Osteoblast (primary cell): ENCODE measurements around the gene MTO1. TPM values are rescaled to one million over a fixed set of nuclear protein-coding genes. Genes with fewer than 3 reads are reported as not detected.

Experiments used
- DNase-seq: peaks from one replicate; pipeline ENCODE4 v3.0.0; 2011; ENCODE audit warnings: low spot score, mixed read lengths; ENCODE audit not compliant: insufficient read length; ENCODE audit errors: missing footprints
- H2AFZ ChIP-seq: 2 replicates; pipeline ENCODE4 v1.6.0; 2011; ENCODE audit warnings: mild to moderate bottlenecking, low read length
- H3K27ac ChIP-seq: 2 replicates; pipeline ENCODE4 v1.5.1; 2011; ENCODE audit warnings: mild to moderate bottlenecking, low read depth, low read length, moderate library complexity
- H3K27me3 ChIP-seq: 2 replicates; pipeline ENCODE4 v1.6.0; 2012; ENCODE audit warnings: mild to moderate bottlenecking, control low read depth, inconsistent platforms, low read length, moderate library complexity; ENCODE audit not compliant: insufficient read depth
- H3K36me3 ChIP-seq: 2 replicates; pipeline ENCODE4 v1.5.1; 2011; ENCODE audit warnings: mild to moderate bottlenecking, low read length, control low read depth, moderate library complexity; ENCODE audit not compliant: insufficient read depth
- H3K4me1 ChIP-seq: 2 replicates; pipeline ENCODE4 v1.5.1; 2011; ENCODE audit warnings: mild to moderate bottlenecking, low read length, control low read depth, moderate library complexity; ENCODE audit not compliant: insufficient read depth
- H3K4me2 ChIP-seq: 2 replicates; pipeline ENCODE4 v1.6.0; 2011; ENCODE audit warnings: mild to moderate bottlenecking, low read length; ENCODE audit not compliant: insufficient read depth
- H3K4me3 ChIP-seq: fragments of 200-600 bp; sonication (generic); 3 replicates; pipeline ENCODE4 v1.5.1; 2012; ENCODE audit warnings: mild to moderate bottlenecking, low read length, inconsistent platforms; ENCODE audit not compliant: insufficient read depth
- H3K79me2 ChIP-seq: 2 replicates; pipeline ENCODE4 v1.6.0; 2012; ENCODE audit warnings: mild to moderate bottlenecking, low read length, control low read depth, inconsistent platforms; ENCODE audit not compliant: insufficient read depth
- H3K9me3 ChIP-seq: 2 replicates; pipeline ENCODE4 v1.5.1; 2011; ENCODE audit warnings: low read depth, low read length, control low read depth
- H4K20me1 ChIP-seq: 2 replicates; pipeline ENCODE4 v1.6.0; 2012; ENCODE audit warnings: mild to moderate bottlenecking, low read length, control low read depth; ENCODE audit not compliant: insufficient read depth
- total RNA-seq: library from RNA; depleted of rRNA; stranded (reverse); fragments of >200 nt; gene quantifications from 2 replicates; pipeline ENCODE4 v1.2.3, GENCODE V29; 2012
- TF ChIP-seq, protein P1 (sequence below): IDR thresholded peaks from 2 replicates; pipeline ENCODE4 v1.5.1; 2011; ENCODE audit warnings: mild to moderate bottlenecking, low read depth, low read length, moderate library complexity; ENCODE audit errors: extremely low read depth

The MTO1 gene
- total RNA-seq, 1 donor, result 40.9 TPM

DNA sequence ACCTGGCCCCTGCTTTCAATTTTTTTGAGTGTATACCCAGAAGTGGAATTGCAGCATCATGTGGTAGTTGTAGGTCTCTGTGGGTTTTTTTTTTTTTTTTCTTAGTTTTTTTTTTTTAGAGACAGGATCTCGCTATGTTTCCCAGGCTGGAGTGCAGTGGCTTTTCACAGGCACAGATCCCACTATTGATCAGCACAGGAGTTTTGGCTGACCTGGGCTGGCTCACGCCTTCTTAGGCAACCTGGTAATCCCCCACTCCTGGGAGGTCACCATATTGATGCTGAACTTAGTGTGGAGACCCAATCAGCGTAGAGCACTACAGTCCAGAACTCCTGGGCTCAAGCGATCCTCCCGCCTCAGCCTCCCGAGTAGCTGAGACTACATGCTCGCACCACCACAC, 25.9 kb downstream of the MTO1 start:
- no peaks in the 10 kb centered on the region for H3K4me1 ChIP-seq
- no peak for DNase-seq
- no peak overlapping the region for H2AFZ ChIP-seq
- H3K27me3 ChIP-seq, result no peaks in the 10 kb centered on the region
- H4K20me1 ChIP-seq, result no peaks in the 10 kb centered on the region
- H3K9me3 ChIP-seq, result no peaks in the 10 kb centered on the region
- no peak overlapping the region for H3K27ac ChIP-seq
- TF ChIP-seq, protein P1, sequence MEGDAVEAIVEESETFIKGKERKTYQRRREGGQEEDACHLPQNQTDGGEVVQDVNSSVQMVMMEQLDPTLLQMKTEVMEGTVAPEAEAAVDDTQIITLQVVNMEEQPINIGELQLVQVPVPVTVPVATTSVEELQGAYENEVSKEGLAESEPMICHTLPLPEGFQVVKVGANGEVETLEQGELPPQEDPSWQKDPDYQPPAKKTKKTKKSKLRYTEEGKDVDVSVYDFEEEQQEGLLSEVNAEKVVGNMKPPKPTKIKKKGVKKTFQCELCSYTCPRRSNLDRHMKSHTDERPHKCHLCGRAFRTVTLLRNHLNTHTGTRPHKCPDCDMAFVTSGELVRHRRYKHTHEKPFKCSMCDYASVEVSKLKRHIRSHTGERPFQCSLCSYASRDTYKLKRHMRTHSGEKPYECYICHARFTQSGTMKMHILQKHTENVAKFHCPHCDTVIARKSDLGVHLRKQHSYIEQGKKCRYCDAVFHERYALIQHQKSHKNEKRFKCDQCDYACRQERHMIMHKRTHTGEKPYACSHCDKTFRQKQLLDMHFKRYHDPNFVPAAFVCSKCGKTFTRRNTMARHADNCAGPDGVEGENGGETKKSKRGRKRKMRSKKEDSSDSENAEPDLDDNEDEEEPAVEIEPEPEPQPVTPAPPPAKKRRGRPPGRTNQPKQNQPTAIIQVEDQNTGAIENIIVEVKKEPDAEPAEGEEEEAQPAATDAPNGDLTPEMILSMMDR, result no peak
- H3K4me3 ChIP-seq, result no peak overlapping the region
- no peaks in the 10 kb centered on the region for H3K79me2 ChIP-seq
- peaks cover 49% of the 10 kb centered on the region for H3K36me3 ChIP-seq
- H3K4me2 ChIP-seq, result no peak overlapping the region

DNA sequence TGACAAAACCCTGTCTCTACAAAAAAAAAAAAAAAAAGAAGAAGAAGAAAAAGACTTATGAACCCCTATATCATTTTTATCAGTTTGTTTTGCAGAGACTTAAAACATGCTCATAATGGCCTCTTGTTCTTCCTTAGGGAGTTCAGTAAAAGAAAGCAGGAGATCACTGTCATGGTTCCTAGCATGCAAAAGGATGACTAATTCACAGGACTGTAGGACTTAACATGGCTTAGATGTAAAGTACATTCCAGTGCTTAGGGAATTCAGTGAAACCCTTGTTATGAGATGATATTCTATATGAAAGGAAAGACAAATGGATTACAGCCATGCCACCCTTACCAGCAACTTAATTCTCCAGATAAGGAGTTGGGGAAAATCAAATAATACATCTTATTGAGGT, 29.8 kb downstream of the MTO1 start:
- DNase-seq, result peak; percentile 3
- Histone ChIP-seq H4K20me1 (no peaks in the 10 kb centered on the region), H3K9me3 (no peaks in the 10 kb centered on the region), H3K4me1 (no peaks in the 10 kb centered on the region), H3K27me3 (no peaks in the 10 kb centered on the region), H3K79me2 (no peaks in the 10 kb centered on the region), H2AFZ (no peak overlapping the region), H3K36me3 (peaks cover 31% of the 10 kb centered on the region), H3K4me3 (no peak overlapping the region), H3K4me2 (no peak overlapping the region), H3K27ac (no peak overlapping the region)
- TF ChIP-seq, protein P1, result no peak

DNA sequence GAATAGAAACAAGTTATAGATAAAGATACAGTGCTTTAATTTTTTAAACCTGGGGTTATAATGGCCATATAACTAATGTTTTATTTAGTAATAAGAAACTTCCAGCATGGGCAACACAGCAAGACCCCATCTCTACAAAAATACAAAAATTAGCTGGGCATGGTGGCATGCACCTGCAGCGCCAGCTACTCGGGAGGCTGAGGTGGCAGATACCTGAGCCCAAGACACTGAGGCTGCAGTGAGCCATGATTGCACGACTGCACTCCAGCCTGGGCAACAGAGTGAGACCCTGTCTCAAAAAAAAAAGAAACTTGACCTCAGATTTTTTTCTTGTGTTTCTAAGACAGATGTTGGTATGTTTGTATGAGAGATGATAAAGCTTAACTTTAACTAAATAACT, 36.4 kb downstream of the MTO1 start:
- no peak overlapping the region for H2AFZ ChIP-seq
- H3K4me2 ChIP-seq, result no peak overlapping the region

DNA sequence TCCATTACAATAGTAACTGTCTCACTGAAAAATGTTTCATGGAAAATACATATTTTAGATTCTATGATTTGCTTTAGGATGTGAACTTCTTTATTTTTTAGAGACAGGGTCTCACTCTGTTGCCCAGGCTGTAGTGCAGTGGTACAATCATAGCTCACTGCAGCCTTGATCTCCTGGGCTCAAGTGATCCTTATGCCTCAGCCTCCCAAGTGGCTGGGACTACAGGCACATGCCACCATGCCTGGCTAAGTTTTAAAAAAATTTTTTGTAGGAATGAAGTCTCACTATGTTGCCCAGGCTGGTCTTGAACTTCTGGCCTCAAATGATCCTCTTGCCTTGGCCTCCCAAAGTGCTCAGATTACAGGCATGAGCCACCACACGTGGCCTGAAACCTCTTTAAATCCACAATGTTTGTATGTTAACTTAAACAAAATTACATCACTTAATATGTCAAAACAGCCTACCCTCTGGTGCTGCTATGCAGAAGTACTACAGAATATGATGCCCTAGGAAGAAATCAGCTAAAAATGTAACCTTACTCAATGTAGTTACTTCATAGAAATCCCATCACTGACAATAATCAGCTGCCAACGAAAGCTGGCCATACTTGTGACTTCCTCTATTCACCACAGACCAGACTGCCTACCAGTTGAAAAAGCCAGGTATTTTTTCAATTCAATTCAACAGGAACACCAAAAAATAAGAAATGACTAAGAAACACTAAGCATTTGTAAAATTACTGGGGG, 41.7 kb downstream of the MTO1 start:
- Histone ChIP-seq H2AFZ (no peak overlapping the region), H3K9me3 (no peaks in the 10 kb centered on the region), H3K4me3 (no peak overlapping the region), H3K36me3 (peaks cover 39% of the 10 kb centered on the region), H3K27me3 (no peaks in the 10 kb centered on the region), H3K79me2 (no peaks in the 10 kb centered on the region), H3K4me2 (no peak overlapping the region), H4K20me1 (no peaks in the 10 kb centered on the region), H3K4me1 (no peaks in the 10 kb centered on the region), H3K27ac (no peak overlapping the region)
- TF ChIP-seq, protein P1, result no peak
- no peak for DNase-seq

More for the DNA sequence above, 36.4 kb downstream of the MTO1 start:
- Histone ChIP-seq H3K9me3 (no peaks in the 10 kb centered on the region), H3K27ac (no peak overlapping the region), H3K79me2 (no peaks in the 10 kb centered on the region), H3K4me3 (no peak overlapping the region), H3K27me3 (no peaks in the 10 kb centered on the region), H4K20me1 (no peaks in the 10 kb centered on the region), H3K4me1 (no peaks in the 10 kb centered on the region), H3K36me3 (peaks cover 46% of the 10 kb centered on the region)
- TF ChIP-seq, protein P1, result no peak
- DNase-seq, result no peak
